GM19452 (cell line): ENCODE results near the gene ACP5.
"Not testable (repeated sequence)": the region's sequence is repeated elsewhere in the genome, so short reads cannot be mapped to it uniquely, and the experiment has no call there.

ENCODE experiments used
- ATAC-seq: cut with Tn5 transposase; IDR thresholded peaks from one replicate; pipeline ENCODE4 v1.9.1; 2021; ENCODE audit not compliant: unreplicated experiment

Gene ACP5

GRCh38 chr19:11577451-11578257 is at the start of gene ACP5:
TSS of gene ACP5 (minus strand) at chr19:11577645. CDS start at chr19:11577317, 328 bp downstream.
- no peak for ATAC-seq

GRCh38 chr19:11626252-11626651 is 48.8 kb upstream of the ACP5 start:
- ATAC-seq: no peak

GRCh38 chr19:11624069-11624463 is 46.6 kb upstream of the ACP5 start:
- no peak for ATAC-seq

- not testable (repeated sequence) for ATAC-seq
These were observed 45.0 kb upstream of the ACP5 start for GRCh38 chr19:11622401-11622800.

- ATAC-seq: no peak
These were observed 43.1 kb upstream of the ACP5 start for GRCh38 chr19:11620553-11620952.

- no peak for ATAC-seq
These were observed 40.0 kb upstream of the ACP5 start for GRCh38 chr19:11617180-11618062.

GRCh38 chr19:11612816-11613511 is 35.5 kb upstream of the ACP5 start:
- ATAC-seq: no peak

- ATAC-seq: no peak
These were observed 34.3 kb upstream of the ACP5 start for GRCh38 chr19:11611730-11612129.

GRCh38 chr19:11606484-11606883 is 29.0 kb upstream of the ACP5 start:
- no peak for ATAC-seq

GRCh38 chr19:11599704-11600103 is 22.3 kb upstream of the ACP5 start:
- not testable (repeated sequence) for ATAC-seq

- no peak for ATAC-seq
These were observed 21.3 kb upstream of the ACP5 start for GRCh38 chr19:11598746-11599145.

GRCh38 chr19:11598103-11598483 is 20.6 kb upstream of the ACP5 start:
- no peak for ATAC-seq

GRCh38 chr19:11597202-11598102 is 20.0 kb upstream of the ACP5 start, which contains the start of gene ZNF627:
TSS of gene ZNF627 (plus strand) at chr19:11597483. CDS start at chr19:11597628, 145 bp downstream.
- peak; percentile 94 for ATAC-seq

GRCh38 chr19:11596156-11596555 is 18.7 kb upstream of the ACP5 start:
- no peak for ATAC-seq

GRCh38 chr19:11594084-11594483 is 16.6 kb upstream of the ACP5 start:
- ATAC-seq: no peak

- ATAC-seq: no peak
These were observed 10.7 kb upstream of the ACP5 start for GRCh38 chr19:11587975-11588631.

GRCh38 chr19:11587302-11587974 is 10.0 kb upstream of the ACP5 start:
- ATAC-seq: no peak

GRCh38 chr19:11586331-11586730 is 8.9 kb upstream of the ACP5 start:
- no peak for ATAC-seq

GRCh38 chr19:11581740-11582139 is 4.3 kb upstream of the ACP5 start:
- ATAC-seq: peak; percentile 54
